NB4 (cell line): ENCODE data around the gene EPHA10.

Experiments
- CTCF ChIP-seq: IDR thresholded peaks from one replicate; pipeline ENCODE4 v1.5.1; 2012; ENCODE audit warnings: low read depth, low read length
- MAX ChIP-seq: IDR thresholded peaks from 2 replicates; pipeline ENCODE4 v1.6.1; 2011; ENCODE audit warnings: low read depth, low read length
- MYC ChIP-seq: IDR thresholded peaks from 2 replicates; pipeline ENCODE4 v1.6.1; 2011; ENCODE audit warnings: low read depth, low read length

- TF ChIP-seq MAX = no peak
- no peak for TF ChIP-seq CTCF
- no peak for TF ChIP-seq MYC
These were observed 23.8 kb downstream of the EPHA10 start for GRCh38 chr1:37741130-37741529.
